MM.1S (cell line): ENCODE measurements around the gene KLHDC7A.

Source experiments
- DNase-seq: peaks from one replicate; pipeline ENCODE4 v3.0.0-alpha.2; 2015
- H2AFZ ChIP-seq: fragments of 300-600 bp; sonication (generic); 2 replicates; pipeline ENCODE4 v1.6.0; 2016; ENCODE audit warnings: antibody characterized with exemption, low read length
- H3F3A ChIP-seq: fragments of 300-600 bp; sonication (generic); 2 replicates; pipeline ENCODE4 v1.6.1; 2016; ENCODE audit warnings: mild to moderate bottlenecking, antibody characterized with exemption, low read length, moderate library complexity, mixed read lengths; ENCODE audit not compliant: insufficient read depth
- H3K27ac ChIP-seq: fragments of 300-600 bp; sonication (generic); 2 replicates; pipeline ENCODE4 v1.5.1; 2016; ENCODE audit warnings: mild to moderate bottlenecking, low read length
- H3K27me3 ChIP-seq: fragments of 300-600 bp; sonication (generic); replicated peaks from 2 replicates; pipeline ENCODE4 v1.6.0; 2016; ENCODE audit warnings: low read length; ENCODE audit not compliant: insufficient read depth
- H3K36me3 ChIP-seq: fragments of 300-600 bp; sonication (generic); replicated peaks from 2 replicates; pipeline ENCODE4 v1.6.1; 2016; ENCODE audit warnings: mild to moderate bottlenecking, low read length, mixed read lengths; ENCODE audit not compliant: insufficient read depth
- H3K4me1 ChIP-seq: fragments of 300-600 bp; sonication (generic); 2 replicates; pipeline ENCODE4 v1.6.1; 2016; ENCODE audit warnings: low read length, mixed read lengths
- H3K4me2 ChIP-seq: fragments of 300-600 bp; sonication (generic); 2 replicates; pipeline ENCODE4 v1.6.0; 2016; ENCODE audit warnings: low read depth, low read length
- H3K4me3 ChIP-seq: fragments of 300-600 bp; sonication (generic); 2 replicates; pipeline ENCODE4 v1.5.1; 2016; ENCODE audit warnings: low read length, mixed read lengths
- H3K79me2 ChIP-seq: fragments of 300-600 bp; sonication (generic); 2 replicates; pipeline ENCODE4 v1.6.1; 2016; ENCODE audit warnings: mixed run types, low read length, mixed read lengths
- H3K9ac ChIP-seq: fragments of 300-600 bp; sonication (generic); 2 replicates; pipeline ENCODE4 v1.6.1; 2016; ENCODE audit warnings: low read length, mixed read lengths
- H3K9me2 ChIP-seq: fragments of 300-600 bp; sonication (generic); replicated peaks from 2 replicates; pipeline ENCODE4 v1.6.1; 2016; ENCODE audit warnings: mild to moderate bottlenecking, low read length, mixed read lengths; ENCODE audit not compliant: insufficient read depth
- H3K9me3 ChIP-seq: fragments of 300-600 bp; sonication (generic); replicated peaks from 2 replicates; pipeline ENCODE4 v1.6.1; 2016; ENCODE audit warnings: mild to moderate bottlenecking, low read length, mixed read lengths; ENCODE audit not compliant: insufficient read depth
- H4K20me1 ChIP-seq: fragments of 300-600 bp; sonication (generic); 2 replicates; pipeline ENCODE4 v1.6.1; 2016; ENCODE audit warnings: mild to moderate bottlenecking, low read length, moderate library complexity, mixed read lengths; ENCODE audit not compliant: insufficient read depth
- EZH2 ChIP-seq: fragments of 300-600 bp; sonication (generic); optimal IDR thresholded peaks from 2 replicates; pipeline ENCODE3; 2017; ENCODE audit warnings: low read depth, mild to moderate bottlenecking, antibody characterized with exemption, low read length, mixed read lengths
- EZH2phosphoT487 ChIP-seq: fragments of 300-600 bp; sonication (generic); IDR thresholded peaks from 2 replicates; pipeline ENCODE4 v1.6.1; 2018; ENCODE audit warnings: antibody characterized with exemption, low read length
- TF ChIP-seq, protein P1 (sequence below): fragments of 300-600 bp; sonication (generic); IDR thresholded peaks from 2 replicates; pipeline ENCODE4 v1.5.1; 2016; ENCODE audit warnings: antibody characterized with exemption, low read length, mixed read lengths

Gene KLHDC7A

DNA sequence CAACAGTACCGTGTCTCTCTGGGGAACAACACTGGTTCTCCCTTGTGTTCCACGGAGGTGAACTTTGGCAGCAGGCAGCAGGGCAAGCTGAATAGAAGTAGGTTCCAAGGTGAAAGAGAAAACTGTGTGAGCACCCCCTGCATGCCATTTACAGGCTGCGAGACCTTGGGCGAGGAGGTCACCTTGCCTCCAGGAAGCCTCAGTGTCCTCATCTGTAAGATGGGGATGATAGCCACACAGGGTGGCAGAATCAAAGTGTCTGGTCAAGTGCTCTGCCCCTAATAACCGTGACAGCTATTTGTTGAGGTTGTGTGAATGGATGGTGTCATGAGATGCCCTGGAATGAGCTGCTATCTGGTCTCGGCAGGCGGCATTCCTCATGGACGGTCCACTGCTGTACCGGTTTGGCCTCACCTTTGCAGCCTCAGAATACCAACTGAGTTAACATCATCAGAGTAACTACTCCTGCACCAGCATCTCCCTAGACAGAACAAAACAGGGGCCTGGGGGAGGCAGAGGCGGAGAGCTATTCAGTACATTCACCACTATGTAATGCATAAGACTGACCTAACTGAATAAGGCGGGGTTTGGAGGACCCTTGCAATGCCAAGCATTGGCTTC is 7.4 kb upstream of the KLHDC7A start:
- no peaks in the 10 kb centered on the region for H3K9me3 ChIP-seq
- no peak overlapping the region for H3K9ac ChIP-seq
- no peaks in the 10 kb centered on the region for H4K20me1 ChIP-seq
- H3K9me2 ChIP-seq = no peaks in the 10 kb centered on the region
- H3K36me3 ChIP-seq = no peaks in the 10 kb centered on the region
- peaks cover 89% of the 10 kb centered on the region for H3K27me3 ChIP-seq
- no peak overlapping the region for H3K4me2 ChIP-seq
- H3K79me2 ChIP-seq = no peaks in the 10 kb centered on the region
- no peak for DNase-seq
- H3K27ac ChIP-seq = no peak overlapping the region
- no peak overlapping the region for H2AFZ ChIP-seq
- no peaks in the 10 kb centered on the region for H3F3A ChIP-seq
- no peaks in the 10 kb centered on the region for H3K4me1 ChIP-seq
- TF ChIP-seq EZH2 (no peak), EZH2phosphoT487 (no peak)
- TF ChIP-seq, protein P1, sequence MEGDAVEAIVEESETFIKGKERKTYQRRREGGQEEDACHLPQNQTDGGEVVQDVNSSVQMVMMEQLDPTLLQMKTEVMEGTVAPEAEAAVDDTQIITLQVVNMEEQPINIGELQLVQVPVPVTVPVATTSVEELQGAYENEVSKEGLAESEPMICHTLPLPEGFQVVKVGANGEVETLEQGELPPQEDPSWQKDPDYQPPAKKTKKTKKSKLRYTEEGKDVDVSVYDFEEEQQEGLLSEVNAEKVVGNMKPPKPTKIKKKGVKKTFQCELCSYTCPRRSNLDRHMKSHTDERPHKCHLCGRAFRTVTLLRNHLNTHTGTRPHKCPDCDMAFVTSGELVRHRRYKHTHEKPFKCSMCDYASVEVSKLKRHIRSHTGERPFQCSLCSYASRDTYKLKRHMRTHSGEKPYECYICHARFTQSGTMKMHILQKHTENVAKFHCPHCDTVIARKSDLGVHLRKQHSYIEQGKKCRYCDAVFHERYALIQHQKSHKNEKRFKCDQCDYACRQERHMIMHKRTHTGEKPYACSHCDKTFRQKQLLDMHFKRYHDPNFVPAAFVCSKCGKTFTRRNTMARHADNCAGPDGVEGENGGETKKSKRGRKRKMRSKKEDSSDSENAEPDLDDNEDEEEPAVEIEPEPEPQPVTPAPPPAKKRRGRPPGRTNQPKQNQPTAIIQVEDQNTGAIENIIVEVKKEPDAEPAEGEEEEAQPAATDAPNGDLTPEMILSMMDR = no peak
- H3K4me3 ChIP-seq = no peak overlapping the region

DNA sequence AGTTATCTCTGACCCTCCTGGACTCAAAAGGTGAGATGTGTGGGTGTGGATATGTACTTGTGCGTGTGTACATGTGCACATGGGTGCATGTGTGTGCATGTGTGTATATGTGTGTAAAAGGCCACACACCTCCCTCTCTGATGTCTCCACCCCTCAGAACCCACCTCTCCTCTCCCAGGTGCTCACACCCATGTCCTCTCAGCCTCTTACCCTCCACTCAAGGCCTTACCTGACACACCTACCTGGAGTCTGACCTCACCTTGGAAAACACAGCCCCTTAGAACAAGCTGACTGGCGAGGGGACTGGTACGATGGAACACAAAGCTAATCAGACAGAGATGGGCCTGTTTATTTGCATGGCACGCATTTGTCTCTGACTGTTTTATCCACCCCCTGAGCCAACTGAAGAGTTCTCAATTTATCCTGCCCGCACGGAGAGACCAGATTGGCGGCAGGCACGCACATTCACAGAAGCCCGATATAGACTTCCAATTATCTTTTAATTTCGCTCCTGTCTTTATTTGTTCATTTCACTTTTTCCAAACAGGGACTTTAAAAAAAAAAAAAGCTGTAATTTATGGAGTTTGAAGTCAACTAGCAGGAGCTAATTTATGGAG is 6.1 kb upstream of the KLHDC7A start:
- no peak overlapping the region for H3K4me3 ChIP-seq
- no peaks in the 10 kb centered on the region for H3K9me3 ChIP-seq
- no peak overlapping the region for H3K9ac ChIP-seq
- no peak overlapping the region for H3K27ac ChIP-seq
- H3K4me2 ChIP-seq = no peak overlapping the region
- H3K79me2 ChIP-seq = no peaks in the 10 kb centered on the region
- no peaks in the 10 kb centered on the region for H4K20me1 ChIP-seq
- H3K36me3 ChIP-seq = no peaks in the 10 kb centered on the region
- no peaks in the 10 kb centered on the region for H3K9me2 ChIP-seq
- TF ChIP-seq, protein P1 = no peak
- TF ChIP-seq EZH2 (no peak), EZH2phosphoT487 (no peak)
- H3K27me3 ChIP-seq = peaks cover 85% of the 10 kb centered on the region
- no peaks in the 10 kb centered on the region for H3K4me1 ChIP-seq
- no peak overlapping the region for H2AFZ ChIP-seq
- DNase-seq = no peak
- no peaks in the 10 kb centered on the region for H3F3A ChIP-seq

DNA sequence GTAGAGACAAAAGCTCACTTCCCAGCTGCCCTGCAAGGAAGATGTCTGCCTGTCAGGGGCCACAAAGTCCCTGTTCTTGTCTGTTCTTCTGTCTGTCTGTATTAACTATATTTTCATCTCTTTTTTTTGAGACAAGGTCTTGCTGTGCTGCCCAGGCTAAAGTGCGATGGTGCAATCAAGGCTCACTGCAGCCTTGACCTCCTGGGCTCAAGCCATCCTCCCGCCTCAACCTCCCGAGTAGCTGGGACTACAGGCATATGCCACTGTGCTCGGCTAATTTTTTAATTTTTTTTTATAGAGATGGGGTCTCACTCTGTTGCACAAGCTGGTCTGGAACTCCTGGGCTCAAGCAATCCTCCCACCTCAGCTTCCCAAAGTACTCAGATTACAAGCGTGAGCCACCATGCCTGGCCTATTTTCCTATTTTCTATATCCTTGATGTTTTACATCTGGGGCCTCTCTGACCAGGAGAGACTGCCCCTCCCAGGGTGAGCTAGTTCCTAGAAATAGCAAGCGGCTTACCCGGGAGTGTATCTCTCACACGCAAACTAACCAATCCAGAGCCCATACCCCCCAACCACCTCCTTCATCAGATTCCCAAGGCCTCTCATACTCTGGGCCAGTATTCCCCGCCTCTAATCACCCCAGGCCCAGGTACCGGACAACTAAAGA is 5.4 kb upstream of the KLHDC7A start:
- H3F3A ChIP-seq = no peaks in the 10 kb centered on the region
- no peak overlapping the region for H3K4me2 ChIP-seq
- H3K27me3 ChIP-seq = peaks cover 85% of the 10 kb centered on the region
- H3K79me2 ChIP-seq = no peaks in the 10 kb centered on the region
- TF ChIP-seq, protein P1 = no peak
- TF ChIP-seq EZH2 = no peak
- no peak for TF ChIP-seq EZH2phosphoT487
- no peaks in the 10 kb centered on the region for H3K9me2 ChIP-seq
- H3K4me3 ChIP-seq = no peak overlapping the region
- no peak overlapping the region for H3K27ac ChIP-seq
- H3K4me1 ChIP-seq = no peaks in the 10 kb centered on the region
- H3K9me3 ChIP-seq = no peaks in the 10 kb centered on the region
- H4K20me1 ChIP-seq = no peaks in the 10 kb centered on the region
- no peak for DNase-seq
- H3K36me3 ChIP-seq = no peaks in the 10 kb centered on the region
- H3K9ac ChIP-seq = no peak overlapping the region
- no peak overlapping the region for H2AFZ ChIP-seq
